H9 (cell line): ENCODE results near the gene TNIP1. TPM values are rescaled to one million over a fixed set of nuclear protein-coding genes. Genes with fewer than 3 reads are reported as not detected.

Experiments used
- DNase-seq: peaks from one replicate; pipeline ENCODE4 v3.0.0-alpha.2; 2017
- H2AFZ ChIP-seq: one replicate; pipeline ENCODE4 v1.6.1; 2013; ENCODE audit warnings: mild to moderate bottlenecking, low read length, control low read depth, moderate library complexity
- H2AK5ac ChIP-seq: 2 replicates; pipeline ENCODE4 v1.6.1; 2013; ENCODE audit warnings: low read length, control low read depth, mixed read lengths; ENCODE audit not compliant: insufficient read length
- H2BK120ac ChIP-seq: one replicate; pipeline ENCODE4 v1.6.1; 2013; ENCODE audit warnings: low read depth, mild to moderate bottlenecking, low read length, control low read depth, inconsistent platforms; ENCODE audit not compliant: poor library complexity, severe bottlenecking
- H2BK12ac ChIP-seq: 2 replicates; pipeline ENCODE4 v1.6.1; 2013; ENCODE audit warnings: low read length, control low read depth, mixed read lengths, low read depth; ENCODE audit not compliant: insufficient read length
- H2BK15ac ChIP-seq: 2 replicates; pipeline ENCODE4 v1.6.1; 2013; ENCODE audit warnings: low read depth, low read length, control low read depth
- H2BK20ac ChIP-seq: one replicate; pipeline ENCODE4 v1.6.1; 2013; ENCODE audit warnings: low read depth, mild to moderate bottlenecking, low read length, control low read depth, inconsistent platforms; ENCODE audit not compliant: poor library complexity, severe bottlenecking
- H2BK5ac ChIP-seq: 2 replicates; pipeline ENCODE4 v1.6.1; 2013; ENCODE audit warnings: low read length, control low read depth, mixed read lengths; ENCODE audit not compliant: insufficient read length
- H3K14ac ChIP-seq: 2 replicates; pipeline ENCODE4 v1.6.1; 2013; ENCODE audit warnings: low read length, control low read depth; ENCODE audit not compliant: insufficient read depth
- H3K18ac ChIP-seq: 2 replicates; pipeline ENCODE4 v1.6.1; 2013; ENCODE audit warnings: low read depth, mild to moderate bottlenecking, mixed read lengths, low read length, control low read depth; ENCODE audit not compliant: insufficient read length
- H3K23ac ChIP-seq: 2 replicates; pipeline ENCODE4 v1.6.1; 2013; ENCODE audit warnings: low read length, control low read depth, mixed read lengths, low read depth; ENCODE audit not compliant: insufficient read length
- H3K23me2 ChIP-seq: 2 replicates; pipeline ENCODE4 v1.6.1; 2013; ENCODE audit warnings: low read depth, mild to moderate bottlenecking, mixed read lengths, low read length, control low read depth; ENCODE audit not compliant: insufficient read length, poor library complexity, severe bottlenecking
- H3K27ac ChIP-seq: 2 replicates; pipeline ENCODE4 v1.5.1; 2013; ENCODE audit warnings: low read length, control low read depth, mixed read lengths, low read depth; ENCODE audit not compliant: insufficient read length
- H3K27me3 ChIP-seq: 2 replicates; pipeline ENCODE4 v1.6.1; 2013; ENCODE audit warnings: low read length, control low read depth, inconsistent platforms; ENCODE audit not compliant: insufficient read depth
- H3K4ac ChIP-seq: 2 replicates; pipeline ENCODE4 v1.6.1; 2013; ENCODE audit warnings: low read depth, mild to moderate bottlenecking, control low read depth, inconsistent platforms, low read length, moderate library complexity
- H3K4me1 ChIP-seq: 2 replicates; pipeline ENCODE4 v1.6.1; 2013; ENCODE audit warnings: low read length, control low read depth, inconsistent platforms; ENCODE audit not compliant: insufficient read depth
- H3K4me2 ChIP-seq: 2 replicates; pipeline ENCODE4 v1.6.1; 2013; ENCODE audit warnings: low read length, control low read depth, mixed read lengths; ENCODE audit not compliant: insufficient read length, insufficient read depth
- H3K56ac ChIP-seq: 2 replicates; pipeline ENCODE4 v1.6.1; 2013; ENCODE audit warnings: low read depth, mild to moderate bottlenecking, mixed read lengths, low read length, control low read depth; ENCODE audit not compliant: insufficient read length
- H3K79me1 ChIP-seq: 2 replicates; pipeline ENCODE4 v1.6.1; 2013; ENCODE audit warnings: low read depth, mild to moderate bottlenecking, moderate library complexity, low read length, control low read depth, inconsistent platforms; ENCODE audit not compliant: insufficient read depth, poor library complexity, severe bottlenecking
- H3K79me2 ChIP-seq: 2 replicates; pipeline ENCODE4 v1.6.1; 2013; ENCODE audit warnings: low read length, control low read depth, inconsistent platforms; ENCODE audit not compliant: insufficient read depth
- H3K9ac ChIP-seq: 2 replicates; pipeline ENCODE4 v1.6.1; 2013; ENCODE audit warnings: low read length, control low read depth, mixed read lengths; ENCODE audit not compliant: insufficient read length; ENCODE audit errors: extremely low read depth
- H3K9me3 ChIP-seq: one replicate; pipeline ENCODE4 v1.6.1; 2013; ENCODE audit warnings: low read depth, low read length, inconsistent platforms; ENCODE audit not compliant: control insufficient read depth
- H3T11ph ChIP-seq: one replicate; pipeline ENCODE4 v1.6.1; 2013; ENCODE audit warnings: mild to moderate bottlenecking, low read length, control low read depth, inconsistent platforms
- H4K20me1 ChIP-seq: one replicate; pipeline ENCODE4 v1.6.1; 2013; ENCODE audit not compliant: control insufficient read depth, insufficient read length, insufficient read depth
- H4K5ac ChIP-seq: 2 replicates; pipeline ENCODE4 v1.6.1; 2013; ENCODE audit warnings: low read depth, mild to moderate bottlenecking, mixed read lengths, low read length, control low read depth; ENCODE audit not compliant: insufficient read length
- H4K8ac ChIP-seq: replicated peaks from 2 replicates; pipeline ENCODE4 v1.6.1; 2013; ENCODE audit warnings: low read length, control low read depth, mixed read lengths, low read depth; ENCODE audit not compliant: insufficient read length
- H4K91ac ChIP-seq: 2 replicates; pipeline ENCODE4 v1.6.1; 2013; ENCODE audit warnings: low read depth, mild to moderate bottlenecking, moderate library complexity, mixed read lengths, low read length, control low read depth; ENCODE audit not compliant: insufficient read length
- H3K27ac Mint-ChIP-seq, 3 experiments: 2 replicates in 2 of 3; 3 replicates in 1 of 3; pipeline ENCODE4 v1.8.0; 2020 to 2021; ENCODE audit warnings: mixed read lengths in 3 of 3, mild to moderate bottlenecking in 1 of 3, moderate library complexity in 1 of 3
- H3K27me3 Mint-ChIP-seq: 2 replicates; pipeline ENCODE4 v1.8.0; 2021; ENCODE audit warnings: low read depth, mild to moderate bottlenecking, moderate library complexity, mixed read lengths
- H3K36me3 Mint-ChIP-seq, 3 experiments: 2 replicates in 2 of 3; 3 replicates in 1 of 3; pipeline ENCODE4 v1.8.0; 2020 to 2021; ENCODE audit warnings: low read depth in 3 of 3, mixed read lengths in 3 of 3; ENCODE audit not compliant: insufficient read depth in 1 of 3
- H3K4me1 Mint-ChIP-seq, 2 experiments: 2 replicates each; pipeline ENCODE4 v1.8.0; 2020; ENCODE audit warnings: mixed read lengths in 2 of 2
- H3K4me3 Mint-ChIP-seq, 2 experiments: 2 replicates in 1 of 2; 3 replicates in 1 of 2; pipeline ENCODE4 v1.8.0; 2020 to 2021; ENCODE audit warnings: mild to moderate bottlenecking in 2 of 2, mixed read lengths in 2 of 2, moderate library complexity in 1 of 2
- H3K9me3 Mint-ChIP-seq, 2 experiments: 2 replicates in 1 of 2; 3 replicates in 1 of 2; pipeline ENCODE4 v1.8.0; 2020; ENCODE audit warnings: mild to moderate bottlenecking in 2 of 2, mixed read lengths in 2 of 2, moderate library complexity in 1 of 2
- CTCF ChIP-seq: fragments of 200-600 bp; sonication (generic); conservative IDR thresholded peaks from 3 replicates; pipeline ENCODE4 v1.8.0; 2021; ENCODE audit warnings: antibody characterized with exemption, mild to moderate bottlenecking
- WGBS: extraction: QIAGEN DNeasy Blood & Tissue Kit; methylation state at CpG from one replicate; pipeline ENCODE4 v1.1.7; 2013; ENCODE audit warnings: missing lambda C conversion rate, low lambda C conversion rate, mixed read lengths; ENCODE audit not compliant: insufficient read length; ENCODE audit errors: extremely low coverage; 5-methylcytosine and 5-hydroxymethylcytosine counted together
- total RNA-seq: library from RNA; stranded (reverse); gene quantifications from 2 replicates; pipeline ENCODE4 v1.2.1, GENCODE V29; 2021

The TNIP1 gene
- total RNA-seq, 1 experiment from 2014 or later, result 40.8 TPM

- Histone ChIP-seq H3K27ac (no peak overlapping the region), H3K4me2 (no peak overlapping the region), H2AK5ac (no peak overlapping the region), H3T11ph (no peak overlapping the region), H3K4ac (no peak overlapping the region), H3K27me3 (no peaks in the 10 kb centered on the region), H3K79me2 (no peaks in the 10 kb centered on the region), H3K14ac (no peak overlapping the region), H3K79me1 (no peaks in the 10 kb centered on the region), H2BK12ac (no peak overlapping the region), H2BK20ac (no peak overlapping the region), H4K5ac (no peak overlapping the region), H3K18ac (no peak overlapping the region), H3K9me3 (no peaks in the 10 kb centered on the region), H3K9ac (no peak overlapping the region), H2AFZ (no peak overlapping the region), H4K91ac (no peak overlapping the region), H2BK120ac (no peak overlapping the region), H2BK15ac (no peak overlapping the region), H4K20me1 (no peaks in the 10 kb centered on the region), H3K23me2 (no peaks in the 10 kb centered on the region), H3K23ac (no peak overlapping the region), H4K8ac (no peak overlapping the region), H2BK5ac (no peak overlapping the region), H3K56ac (no peak overlapping the region), H3K4me1 (no peaks in the 10 kb centered on the region)
- Mint-ChIP-seq H3K4me1 (peaks cover 0 to 5% of the 10 kb centered on the region in 2 experiments; a peak in 1 of 4 replicates), H3K27ac (peak overlapping the region in 2 of 3 experiments; percentile 7 to 25; a peak in 1 of 7 replicates), H3K4me3 (no peak overlapping the region), H3K36me3 (peaks cover 3 to 37% (median 35%) of the 10 kb centered on the region in 3 experiments; a peak in 4 of 7 replicates), H3K27me3 (no peaks in the 10 kb centered on the region), H3K9me3 (no peaks in the 10 kb centered on the region)
- TF ChIP-seq CTCF, result peak; percentile 81
- no CpG with 5 or more reads among the region's 13 CpGs for WGBS
- DNase-seq, result peak; percentile 68
These were observed 32.9 kb downstream of the TNIP1 start for GRCh38 chr5:151047814-151048425.
